Mesothelial cell of epicardium (in vitro differentiated cells): ENCODE data around the gene IL20RB. TPM values are rescaled to one million over a fixed set of nuclear protein-coding genes. Genes with fewer than 3 reads are reported as not detected.

ENCODE experiments used
- DNase-seq, 2 experiments: peaks; one replicate each; pipeline ENCODE4 v3.0.0; 2021; ENCODE audit warnings: low spot score in 2 of 2; ENCODE audit not compliant: unreplicated experiment in 2 of 2
- H3K27ac Mint-ChIP-seq: 2 replicates; pipeline ENCODE4 v1.8.0; 2021; ENCODE audit warnings: mixed read lengths
- H3K27me3 Mint-ChIP-seq: 2 replicates; pipeline ENCODE4 v1.8.0; 2021; ENCODE audit warnings: low read depth, mixed read lengths
- H3K36me3 Mint-ChIP-seq: 2 replicates; pipeline ENCODE4 v1.8.0; 2021; ENCODE audit warnings: mixed read lengths
- H3K4me1 Mint-ChIP-seq: 2 replicates; pipeline ENCODE4 v1.8.0; 2021; ENCODE audit warnings: mixed read lengths
- H3K4me3 Mint-ChIP-seq: 2 replicates; pipeline ENCODE4 v1.8.0; 2021; ENCODE audit warnings: mild to moderate bottlenecking, moderate library complexity, mixed read lengths
- H3K9me3 Mint-ChIP-seq: 2 replicates; pipeline ENCODE4 v1.8.0; 2021; ENCODE audit warnings: mixed read lengths
- CTCF ChIP-seq: fragments of 200-600 bp; sonication (generic); IDR thresholded peaks from one replicate; pipeline ENCODE4 v1.5.0; 2021; ENCODE audit warnings: antibody characterized with exemption; ENCODE audit not compliant: unreplicated experiment
- total RNA-seq: library from RNA; stranded (reverse); gene quantifications from 3 replicates; pipeline ENCODE4 v1.2.1, GENCODE V29; 2021

IL20RB gene
- total RNA-seq, 1 donor from 2014 or later, result 1.8 TPM

GRCh38 chr3:136929977-136930670 is 27.7 kb upstream of the IL20RB start:
- H3K36me3 Mint-ChIP-seq, result peaks cover 22% of the 10 kb centered on the region
- peaks cover 9% of the 10 kb centered on the region for H3K4me1 Mint-ChIP-seq
- no peak for DNase-seq
- peak overlapping the region; percentile 51 for H3K27ac Mint-ChIP-seq
- H3K4me3 Mint-ChIP-seq, result no peak overlapping the region
- TF ChIP-seq CTCF, result no peak
- H3K27me3 Mint-ChIP-seq, result no peaks in the 10 kb centered on the region
- H3K9me3 Mint-ChIP-seq, result no peaks in the 10 kb centered on the region

GRCh38 chr3:136931606-136932005 is 26.2 kb upstream of the IL20RB start:
- no peak for DNase-seq
- Mint-ChIP-seq H3K9me3 (peaks cover 4% of the 10 kb centered on the region), H3K27ac (no peak overlapping the region), H3K27me3 (no peaks in the 10 kb centered on the region), H3K4me3 (no peak overlapping the region), H3K36me3 (peaks cover 29% of the 10 kb centered on the region), H3K4me1 (peaks cover 9% of the 10 kb centered on the region)
- no peak for TF ChIP-seq CTCF

- no peak for DNase-seq
- Mint-ChIP-seq H3K4me1 (peaks cover 9% of the 10 kb centered on the region), H3K4me3 (no peak overlapping the region), H3K9me3 (peaks cover 12% of the 10 kb centered on the region), H3K27me3 (no peaks in the 10 kb centered on the region), H3K27ac (no peak overlapping the region), H3K36me3 (peaks cover 36% of the 10 kb centered on the region)
- TF ChIP-seq CTCF, result no peak
Observed at GRCh38 chr3:136932523-136932922, 25.3 kb upstream of the IL20RB start.

- Mint-ChIP-seq H3K9me3 (peaks cover 19% of the 10 kb centered on the region), H3K4me1 (peaks cover 9% of the 10 kb centered on the region), H3K4me3 (no peak overlapping the region)
Observed at GRCh38 chr3:136932978-136933772, 24.6 kb upstream of the IL20RB start.

GRCh38 chr3:136937175-136937574 is 20.6 kb upstream of the IL20RB start:
- H3K4me3 Mint-ChIP-seq, result no peak overlapping the region
- DNase-seq, result no peak
- no peak for TF ChIP-seq CTCF
- peaks cover 38% of the 10 kb centered on the region for H3K36me3 Mint-ChIP-seq
- no peaks in the 10 kb centered on the region for H3K4me1 Mint-ChIP-seq
- H3K9me3 Mint-ChIP-seq, result peaks cover 26% of the 10 kb centered on the region
- H3K27me3 Mint-ChIP-seq, result no peaks in the 10 kb centered on the region
- no peak overlapping the region for H3K27ac Mint-ChIP-seq

More at GRCh38 chr3:136932978-136933772, 24.6 kb upstream of the IL20RB start:
- Mint-ChIP-seq H3K27me3 (no peaks in the 10 kb centered on the region), H3K36me3 (peaks cover 37% of the 10 kb centered on the region), H3K27ac (no peak overlapping the region)
- no peak for TF ChIP-seq CTCF
- no peak for DNase-seq
